Thoracic aorta (tissue), 2 donors: ENCODE measurements around the gene ADAP2. TPM values are rescaled to one million over a fixed set of nuclear protein-coding genes. Genes with fewer than 3 reads are reported as not detected.

Experiments
- ATAC-seq: fragments of 150-250 bp; one replicate; pipeline ENCODE4 v1.8.0; 2017; ENCODE audit warnings: low read depth; ENCODE audit not compliant: insufficient number of reproducible peaks, low FRiP score
- DNase-seq: peaks from one replicate; pipeline ENCODE4 v3.0.0-alpha.2; 2020; ENCODE audit warnings: low spot score
- H3K27ac ChIP-seq, 2 donors: fragments of 200-600 bp; sonication (generic); 1 replicate in 1 of 2; 2 replicates in 1 of 2; pipeline ENCODE4 v1.5.1; 2016; ENCODE audit warnings: mild to moderate bottlenecking in 2 of 2, moderate library complexity in 2 of 2
- H3K27me3 ChIP-seq: fragments of 200-600 bp; sonication (generic); replicated peaks from 2 replicates; pipeline ENCODE4 v1.6.0; 2016; ENCODE audit warnings: mild to moderate bottlenecking; ENCODE audit not compliant: insufficient read depth
- H3K36me3 ChIP-seq: fragments of 200-600 bp; sonication (generic); one replicate; pipeline ENCODE4 v1.5.1; 2016
- H3K4me1 ChIP-seq, 2 donors: fragments of 200-600 bp; sonication (generic); 1 replicate in 1 of 2; 2 replicates in 1 of 2; pipeline versions ENCODE4 v1.5.1 to v1.6.0; 2016; ENCODE audit warnings: low read depth in 2 of 2, mild to moderate bottlenecking in 1 of 2; ENCODE audit not compliant: control insufficient read depth in 1 of 2
- H3K4me3 ChIP-seq: fragments of 200-600 bp; sonication (generic); 2 replicates; pipeline ENCODE4 v1.5.1; 2016; ENCODE audit warnings: mild to moderate bottlenecking
- H3K9me3 ChIP-seq: fragments of 200-600 bp; sonication (generic); 2 replicates; pipeline ENCODE4 v1.5.1; 2016
- total RNA-seq, 2 donors: library from RNA; depleted of rRNA; stranded (reverse); fragments of >200 nt; gene quantifications; one replicate each; pipeline versions ENCODE4 v1.1.0 to v1.2.3, GENCODE V29; 2016
- TF ChIP-seq, protein P1 (sequence below): fragments of 200-600 bp; sonication (generic); IDR thresholded peaks from one replicate; pipeline ENCODE4 v1.5.1; 2019; ENCODE audit warnings: antibody characterized with exemption

Gene ADAP2
- total RNA-seq, 2 donors from 2014 or later: 38.3 to 69.2 TPM

DNA sequence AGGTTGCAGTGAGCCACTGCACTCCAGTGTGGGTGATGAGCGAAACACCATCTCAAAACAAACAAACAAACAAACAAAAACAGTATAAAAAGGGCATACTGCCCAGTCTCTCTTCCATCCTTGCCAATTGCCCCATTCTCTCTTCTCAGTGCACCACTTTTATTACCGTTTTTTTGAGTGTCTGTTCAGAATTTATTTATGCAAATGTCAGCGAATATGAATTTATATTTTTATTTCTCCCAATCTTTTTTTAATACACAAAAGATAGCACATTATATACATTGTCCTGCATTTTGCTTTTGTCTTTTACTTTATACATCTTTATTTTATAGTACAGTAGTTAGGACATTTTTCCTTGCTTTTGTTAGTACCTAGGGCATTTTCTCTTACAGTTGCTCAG lies 68.7 kb downstream of the ADAP2 start:
- ATAC-seq: no peak

DNA sequence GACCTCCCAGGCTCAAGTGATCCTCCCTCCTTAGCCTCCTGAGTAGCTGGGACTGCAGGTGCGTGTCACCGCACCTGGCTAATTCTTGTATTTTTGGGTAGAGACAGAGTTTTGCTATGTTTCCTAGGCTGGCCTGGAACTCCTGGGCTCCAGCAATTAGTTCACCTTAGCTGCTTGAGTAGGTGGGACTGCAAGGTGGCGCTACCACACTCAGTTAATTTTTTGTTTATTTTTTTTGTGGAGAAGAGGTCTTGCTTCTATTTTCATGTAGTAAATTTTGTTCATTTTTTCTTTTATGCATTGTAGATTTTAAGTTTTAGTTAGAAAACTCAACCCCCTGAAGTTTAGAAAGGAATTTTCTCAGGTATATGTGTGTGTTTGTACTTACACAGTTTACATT lies 70.8 kb downstream of the ADAP2 start:
- no peak overlapping the region for H3K4me3 ChIP-seq
- peaks cover 15% of the 10 kb centered on the region for H3K36me3 ChIP-seq
- H3K9me3 ChIP-seq: no peaks in the 10 kb centered on the region
- ATAC-seq (no peak), DNase-seq (no peak)
- H3K4me1 ChIP-seq: no peaks in the 10 kb centered on the region
- H3K27ac ChIP-seq: no peak overlapping the region
- H3K27me3 ChIP-seq: no peaks in the 10 kb centered on the region
- TF ChIP-seq, protein P1, sequence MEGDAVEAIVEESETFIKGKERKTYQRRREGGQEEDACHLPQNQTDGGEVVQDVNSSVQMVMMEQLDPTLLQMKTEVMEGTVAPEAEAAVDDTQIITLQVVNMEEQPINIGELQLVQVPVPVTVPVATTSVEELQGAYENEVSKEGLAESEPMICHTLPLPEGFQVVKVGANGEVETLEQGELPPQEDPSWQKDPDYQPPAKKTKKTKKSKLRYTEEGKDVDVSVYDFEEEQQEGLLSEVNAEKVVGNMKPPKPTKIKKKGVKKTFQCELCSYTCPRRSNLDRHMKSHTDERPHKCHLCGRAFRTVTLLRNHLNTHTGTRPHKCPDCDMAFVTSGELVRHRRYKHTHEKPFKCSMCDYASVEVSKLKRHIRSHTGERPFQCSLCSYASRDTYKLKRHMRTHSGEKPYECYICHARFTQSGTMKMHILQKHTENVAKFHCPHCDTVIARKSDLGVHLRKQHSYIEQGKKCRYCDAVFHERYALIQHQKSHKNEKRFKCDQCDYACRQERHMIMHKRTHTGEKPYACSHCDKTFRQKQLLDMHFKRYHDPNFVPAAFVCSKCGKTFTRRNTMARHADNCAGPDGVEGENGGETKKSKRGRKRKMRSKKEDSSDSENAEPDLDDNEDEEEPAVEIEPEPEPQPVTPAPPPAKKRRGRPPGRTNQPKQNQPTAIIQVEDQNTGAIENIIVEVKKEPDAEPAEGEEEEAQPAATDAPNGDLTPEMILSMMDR: no peak

More for the DNA sequence above, 68.7 kb downstream of the ADAP2 start:
- no peaks in the 10 kb centered on the region for H3K4me1 ChIP-seq
- no peak overlapping the region for H3K27ac ChIP-seq
- peaks cover 14% of the 10 kb centered on the region for H3K36me3 ChIP-seq
- TF ChIP-seq, protein P1: no peak
- no peaks in the 10 kb centered on the region for H3K27me3 ChIP-seq
- H3K4me3 ChIP-seq: no peak overlapping the region
- DNase-seq: no peak
- H3K9me3 ChIP-seq: no peaks in the 10 kb centered on the region

DNA sequence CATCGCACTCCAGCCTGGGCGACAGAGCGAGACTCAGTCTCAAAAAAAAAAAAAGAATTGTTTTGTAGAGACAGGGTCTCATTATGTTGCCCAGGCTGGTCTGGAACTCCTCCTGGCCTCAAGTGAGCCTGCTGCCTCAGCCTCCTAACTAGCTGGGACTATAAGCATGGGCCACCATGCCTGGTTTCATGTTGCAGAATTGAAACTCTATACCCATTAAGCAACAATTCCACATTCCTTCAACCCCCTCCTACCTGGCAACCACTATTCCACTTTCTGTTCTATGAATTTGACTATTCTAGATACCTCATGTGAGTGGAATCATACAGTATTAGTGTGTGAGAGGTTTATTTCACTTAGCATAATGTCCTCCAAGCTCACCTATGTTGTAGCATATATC lies 73.6 kb downstream of the ADAP2 start:
- H3K9me3 ChIP-seq: no peaks in the 10 kb centered on the region
- TF ChIP-seq, protein P1: no peak
- no peak for ATAC-seq
- no peaks in the 10 kb centered on the region for H3K27me3 ChIP-seq
- no peaks in the 10 kb centered on the region for H3K4me1 ChIP-seq
- peaks cover 32% of the 10 kb centered on the region for H3K36me3 ChIP-seq
- DNase-seq: no peak
- H3K4me3 ChIP-seq: no peak overlapping the region
- no peak overlapping the region for H3K27ac ChIP-seq

DNA sequence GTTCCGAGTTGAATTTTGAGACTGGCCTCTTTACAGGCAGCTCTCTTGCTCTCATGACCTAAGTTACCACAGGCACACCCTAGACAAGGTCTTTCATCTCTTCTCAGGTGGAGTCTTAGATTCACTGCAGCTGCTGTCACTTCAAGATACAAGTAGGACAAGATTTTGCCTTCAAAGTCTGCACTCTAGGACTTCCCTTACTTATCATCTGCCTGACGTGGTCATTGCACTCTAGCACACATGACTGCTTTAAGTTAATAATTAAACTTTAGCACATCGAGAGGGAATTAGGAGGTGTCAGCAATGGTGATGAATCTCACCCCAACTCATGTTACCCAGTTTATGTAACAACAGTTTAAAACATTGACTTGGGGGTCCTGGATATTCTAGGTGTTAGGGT lies 74.7 kb downstream of the ADAP2 start:
- no peak overlapping the region for H3K4me3 ChIP-seq
- no peak overlapping the region for H3K27ac ChIP-seq
- H3K27me3 ChIP-seq: no peaks in the 10 kb centered on the region
- H3K36me3 ChIP-seq: peaks cover 32% of the 10 kb centered on the region
- H3K9me3 ChIP-seq: no peaks in the 10 kb centered on the region
- no peak for DNase-seq
- TF ChIP-seq, protein P1: no peak
- H3K4me1 ChIP-seq: no peaks in the 10 kb centered on the region
- no peak for ATAC-seq

DNA sequence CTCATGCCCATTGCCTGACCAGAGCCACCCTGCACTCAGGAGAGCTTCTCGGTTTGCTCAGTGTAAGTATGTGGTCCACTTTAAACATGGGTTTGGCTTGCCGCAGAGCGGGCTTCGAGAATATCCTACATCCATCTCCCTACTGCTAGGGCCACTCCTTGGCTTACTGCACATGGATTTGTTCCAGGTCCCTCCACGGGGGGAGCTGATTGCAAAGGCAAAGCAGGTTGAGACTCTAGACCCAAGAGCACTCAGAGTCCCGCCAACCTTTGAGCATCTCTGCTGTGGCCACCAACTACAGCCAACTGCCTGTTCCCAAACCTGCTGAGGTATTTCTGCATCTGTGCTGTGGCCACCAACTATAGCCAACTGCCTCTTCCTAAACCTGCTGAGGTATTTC lies 75.5 kb downstream of the ADAP2 start:
- ATAC-seq: no peak
- no peaks in the 10 kb centered on the region for H3K9me3 ChIP-seq
- peaks cover 40% of the 10 kb centered on the region for H3K36me3 ChIP-seq
- TF ChIP-seq, protein P1: no peak
- H3K27me3 ChIP-seq: no peaks in the 10 kb centered on the region
- H3K4me1 ChIP-seq: no peaks in the 10 kb centered on the region
- no peak for DNase-seq
- H3K27ac ChIP-seq: no peak overlapping the region
- H3K4me3 ChIP-seq: no peak overlapping the region
